Measurements from ENCODE around the gene PARD3. TPM values are rescaled to one million over a fixed set of nuclear protein-coding genes. Genes with fewer than 3 reads are reported as not detected.

Gene PARD3
- total and polyA plus RNA-seq, 2 donors (not counting 3 experiments of a cell fraction or from before 2014, with no cell fraction given) = 7.3 to 24.1 TPM

DNA sequence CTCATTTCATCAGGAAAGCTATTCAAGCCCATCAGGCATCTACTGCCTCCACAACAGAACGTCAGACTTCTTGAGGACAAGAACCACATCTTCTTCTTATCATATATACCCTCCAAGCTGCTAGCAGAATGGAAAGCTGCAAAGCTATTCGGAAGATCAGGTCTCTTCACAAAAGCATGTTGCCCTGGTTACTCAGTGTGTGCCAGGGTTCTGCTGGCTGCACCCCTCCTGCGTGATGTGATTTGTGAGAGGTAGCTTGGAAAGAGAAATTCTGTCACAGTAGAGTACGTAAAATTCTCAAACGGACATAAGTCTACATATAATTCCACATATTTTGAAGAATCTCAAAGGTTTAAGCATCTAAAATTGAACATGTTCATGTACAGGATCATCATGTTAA is 681.7 kb downstream of the PARD3 start:
- dilution Hi-C loops (cut with MboI; ENCODE audit: extremely low pct_ligation_motif_present, low sequenced_read_pairs) = no loop called here
- Histone ChIP-seq H3K27me3 (ENCODE audit: control insufficient read depth in 2 of 2, insufficient read depth in 2 of 2, low read length in 2 of 2) (no peaks in the 10 kb centered on the region), H3K4me3 (replicated peaks in 1 of 3; ENCODE audit: insufficient read depth in 1 of 3, low read depth in 1 of 3, low read length in 3 of 3) (no peak overlapping the region), H3K36me3 (ENCODE audit: control insufficient read depth in 2 of 2, extremely low read depth in 1 of 2, insufficient read depth in 2 of 2, low read length in 2 of 2) (no peaks in the 10 kb centered on the region), H3K4me1 (ENCODE audit: control insufficient read depth, extremely low read depth, insufficient read depth, low read length) (no peaks in the 10 kb centered on the region), H4K20me1 (replicated peaks; ENCODE audit: control insufficient read depth, extremely low read depth, insufficient read depth, low read length) (no peaks in the 10 kb centered on the region), H3K4me2 (ENCODE audit: insufficient read depth, low read length) (no peak overlapping the region), H3K9me3 (replicated peaks; ENCODE audit: control insufficient read depth, insufficient read depth, low read length) (no peaks in the 10 kb centered on the region), H3K9ac (replicated peaks; ENCODE audit: extremely low read depth, insufficient read depth, low read length) (no peak overlapping the region), H3K9me1 (replicated peaks; ENCODE audit: control insufficient read depth, extremely low read depth, insufficient read depth, low read length) (no peaks in the 10 kb centered on the region), H3K79me2 (ENCODE audit: control insufficient read depth, insufficient read depth, low read length) (no peaks in the 10 kb centered on the region), H3K27ac (ENCODE audit: insufficient read depth, low read depth, low read length) (no peak overlapping the region), H2AFZ (ENCODE audit: low read depth, low read length) (no peak overlapping the region)
- FAIRE-seq (no peak), DNase-seq (ENCODE audit: low read depth, low spot score) (no peak)
- intact Hi-C loops (cut with micrococcal nuclease) = no loop called here
- ChIA-PET CTCF (interaction anchor here (1.0 to 1.3 kb wide), 4 partner anchors 9 to 32 kb away, joined by 3 to 5 read pairs (median 4); no protein-coding TSS in a partner anchor), POLR2A (no interaction called here)
- BruUV-seq (replicated peaks) = no TSS peak
- TF ChIP-seq GATA2 (IDR thresholded peaks at IDR 0.05; ENCODE audit: insufficient read depth, insufficient read length, low read depth, low read length) (no peak), JUN (IDR thresholded peaks at IDR 0.05; ENCODE audit: borderline replicate concordance, insufficient read depth, insufficient read length, low read depth) (no peak), EZH2 (IDR thresholded peaks at IDR 0.05; ENCODE audit: borderline replicate concordance, low read depth, low read length, severe bottlenecking) (no peak), FOS (IDR thresholded peaks at IDR 0.05; ENCODE audit: borderline replicate concordance, insufficient read depth, low read length) (no peak), POLR2A (IDR thresholded peaks at IDR 0.05; ENCODE audit: low read depth, low read length) (no peak), POLR2AphosphoS5 (IDR thresholded peaks at IDR 0.05; ENCODE audit: insufficient read depth, low read depth, low read length) (no peak), MYC (IDR thresholded peaks at IDR 0.05; ENCODE audit: low read depth, low read length) (no peak)
- TF ChIP-seq, protein P1, sequence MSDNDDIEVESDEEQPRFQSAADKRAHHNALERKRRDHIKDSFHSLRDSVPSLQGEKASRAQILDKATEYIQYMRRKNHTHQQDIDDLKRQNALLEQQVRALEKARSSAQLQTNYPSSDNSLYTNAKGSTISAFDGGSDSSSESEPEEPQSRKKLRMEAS (IDR thresholded peaks at IDR 0.05; ENCODE audit: insufficient read depth, insufficient read length) = no peak
- TF ChIP-seq, protein P2, sequence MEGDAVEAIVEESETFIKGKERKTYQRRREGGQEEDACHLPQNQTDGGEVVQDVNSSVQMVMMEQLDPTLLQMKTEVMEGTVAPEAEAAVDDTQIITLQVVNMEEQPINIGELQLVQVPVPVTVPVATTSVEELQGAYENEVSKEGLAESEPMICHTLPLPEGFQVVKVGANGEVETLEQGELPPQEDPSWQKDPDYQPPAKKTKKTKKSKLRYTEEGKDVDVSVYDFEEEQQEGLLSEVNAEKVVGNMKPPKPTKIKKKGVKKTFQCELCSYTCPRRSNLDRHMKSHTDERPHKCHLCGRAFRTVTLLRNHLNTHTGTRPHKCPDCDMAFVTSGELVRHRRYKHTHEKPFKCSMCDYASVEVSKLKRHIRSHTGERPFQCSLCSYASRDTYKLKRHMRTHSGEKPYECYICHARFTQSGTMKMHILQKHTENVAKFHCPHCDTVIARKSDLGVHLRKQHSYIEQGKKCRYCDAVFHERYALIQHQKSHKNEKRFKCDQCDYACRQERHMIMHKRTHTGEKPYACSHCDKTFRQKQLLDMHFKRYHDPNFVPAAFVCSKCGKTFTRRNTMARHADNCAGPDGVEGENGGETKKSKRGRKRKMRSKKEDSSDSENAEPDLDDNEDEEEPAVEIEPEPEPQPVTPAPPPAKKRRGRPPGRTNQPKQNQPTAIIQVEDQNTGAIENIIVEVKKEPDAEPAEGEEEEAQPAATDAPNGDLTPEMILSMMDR (IDR thresholded peaks at IDR 0.05; ENCODE audit: extremely low read depth in 1 of 2, insufficient read depth in 1 of 2, low read depth in 1 of 2, low read length in 2 of 2) = no peak
